Fibroblast of peridontal ligament (primary cell): ENCODE results near the gene ZNF738.

Source experiments
- DNase-seq: peaks from one replicate; pipeline ENCODE4 v3.0.0-alpha.2; 2010; ENCODE audit errors: extremely low read depth

ZNF738 gene

GRCh38 chr19:21423057-21424041, 64.5 kb downstream of the ZNF738 start:
- DNase-seq = no peak
